Measurements from ENCODE around the gene ATP8B1. TPM values are rescaled to one million over a fixed set of nuclear protein-coding genes. Genes with fewer than 3 reads are reported as not detected.

The ATP8B1 gene
- total RNA-seq, 1 experiment from 2014 or later = 62.3 TPM

DNA sequence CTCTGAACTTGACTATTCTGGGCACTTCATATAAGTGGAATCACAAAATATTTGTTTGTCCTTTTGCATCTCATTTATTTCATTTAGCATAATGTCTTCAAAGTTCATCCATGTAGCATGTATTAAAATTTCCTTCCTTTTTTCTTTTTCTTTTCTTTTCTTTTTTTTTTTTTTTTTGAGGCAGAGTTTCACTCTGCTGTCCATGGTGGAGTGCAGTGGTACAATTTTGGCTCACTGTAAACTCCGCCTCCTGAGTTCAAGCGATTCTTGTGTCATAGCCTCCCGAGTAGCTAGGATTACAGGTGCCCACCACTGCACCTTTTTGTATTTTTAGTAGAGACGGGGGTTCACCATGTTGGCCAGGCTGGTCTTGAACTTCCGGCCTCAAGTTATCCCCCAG lies 11.9 kb downstream of the ATP8B1 start:
- Mint-ChIP-seq H3K27ac (ENCODE audit: unreplicated experiment) (peak overlapping the region; percentile 18), H3K4me3 (ENCODE audit: low read depth, unreplicated experiment) (no peak overlapping the region), H3K36me3 (ENCODE audit: insufficient read depth, unreplicated experiment) (peaks cover 28% of the 10 kb centered on the region), H3K27me3 (ENCODE audit: unreplicated experiment) (no peaks in the 10 kb centered on the region), H3K4me1 (ENCODE audit: low read depth, unreplicated experiment) (peaks cover 67% of the 10 kb centered on the region), H3K9me3 (ENCODE audit: low read depth, unreplicated experiment) (no peaks in the 10 kb centered on the region)
- DNase-seq = no peak
- CTCF ChIA-PET = interaction anchor here (0.7 kb wide), 1 partner anchor 818 kb away, joined by 3 read pairs; no protein-coding TSS in a partner anchor
- TF ChIP-seq, protein P1, sequence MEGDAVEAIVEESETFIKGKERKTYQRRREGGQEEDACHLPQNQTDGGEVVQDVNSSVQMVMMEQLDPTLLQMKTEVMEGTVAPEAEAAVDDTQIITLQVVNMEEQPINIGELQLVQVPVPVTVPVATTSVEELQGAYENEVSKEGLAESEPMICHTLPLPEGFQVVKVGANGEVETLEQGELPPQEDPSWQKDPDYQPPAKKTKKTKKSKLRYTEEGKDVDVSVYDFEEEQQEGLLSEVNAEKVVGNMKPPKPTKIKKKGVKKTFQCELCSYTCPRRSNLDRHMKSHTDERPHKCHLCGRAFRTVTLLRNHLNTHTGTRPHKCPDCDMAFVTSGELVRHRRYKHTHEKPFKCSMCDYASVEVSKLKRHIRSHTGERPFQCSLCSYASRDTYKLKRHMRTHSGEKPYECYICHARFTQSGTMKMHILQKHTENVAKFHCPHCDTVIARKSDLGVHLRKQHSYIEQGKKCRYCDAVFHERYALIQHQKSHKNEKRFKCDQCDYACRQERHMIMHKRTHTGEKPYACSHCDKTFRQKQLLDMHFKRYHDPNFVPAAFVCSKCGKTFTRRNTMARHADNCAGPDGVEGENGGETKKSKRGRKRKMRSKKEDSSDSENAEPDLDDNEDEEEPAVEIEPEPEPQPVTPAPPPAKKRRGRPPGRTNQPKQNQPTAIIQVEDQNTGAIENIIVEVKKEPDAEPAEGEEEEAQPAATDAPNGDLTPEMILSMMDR (IDR thresholded peaks at IDR 0.05; ENCODE audit: unreplicated experiment) = no peak
- intact Hi-C loops (cut with micrococcal nuclease; ENCODE audit: unreplicated experiment) = no loop called here
- no TSS peak for BruUV-seq (replicated peaks)

DNA sequence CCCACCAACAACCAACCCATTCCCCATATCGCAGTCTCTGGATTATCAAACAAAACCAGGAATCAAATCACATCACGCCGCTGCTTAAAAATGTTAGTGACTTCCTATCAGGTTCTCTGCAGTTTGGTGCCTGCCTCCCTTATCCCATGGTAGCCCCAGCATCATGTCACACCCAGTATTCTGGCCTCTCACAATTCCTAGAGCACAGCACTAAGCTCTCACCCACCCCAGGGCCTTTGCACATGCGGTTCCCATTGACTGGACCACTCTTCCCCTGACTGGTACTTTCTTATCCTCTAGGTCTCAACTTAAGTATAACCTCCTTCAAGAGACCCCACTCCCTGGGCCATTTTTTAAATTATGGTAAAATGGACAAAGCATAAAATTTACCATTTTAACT lies 12.8 kb downstream of the ATP8B1 start:
- BruUV-seq (replicated peaks) = no TSS peak
- CTCF ChIA-PET = interaction anchor here (0.6 kb wide), 2 partner anchors 30 to 228 kb away, joined by 3 to 4 read pairs; no protein-coding TSS in a partner anchor
- peak overlapping the region; percentile 49 for H3K4me3 Mint-ChIP-seq (ENCODE audit: low read depth, unreplicated experiment)
- H3K36me3 Mint-ChIP-seq (ENCODE audit: insufficient read depth, unreplicated experiment) = peaks cover 24% of the 10 kb centered on the region
- peak overlapping the region; percentile 88 for H3K27ac Mint-ChIP-seq (ENCODE audit: unreplicated experiment)
- intact Hi-C loops (cut with micrococcal nuclease; ENCODE audit: unreplicated experiment) = no loop called here
- H3K4me1 Mint-ChIP-seq (ENCODE audit: low read depth, unreplicated experiment) = peaks cover 66% of the 10 kb centered on the region
- TF ChIP-seq, protein P1 (IDR thresholded peaks at IDR 0.05; ENCODE audit: unreplicated experiment) = no peak
- no peaks in the 10 kb centered on the region for H3K9me3 Mint-ChIP-seq (ENCODE audit: low read depth, unreplicated experiment)
- no peak for DNase-seq
- no peaks in the 10 kb centered on the region for H3K27me3 Mint-ChIP-seq (ENCODE audit: unreplicated experiment)

DNA sequence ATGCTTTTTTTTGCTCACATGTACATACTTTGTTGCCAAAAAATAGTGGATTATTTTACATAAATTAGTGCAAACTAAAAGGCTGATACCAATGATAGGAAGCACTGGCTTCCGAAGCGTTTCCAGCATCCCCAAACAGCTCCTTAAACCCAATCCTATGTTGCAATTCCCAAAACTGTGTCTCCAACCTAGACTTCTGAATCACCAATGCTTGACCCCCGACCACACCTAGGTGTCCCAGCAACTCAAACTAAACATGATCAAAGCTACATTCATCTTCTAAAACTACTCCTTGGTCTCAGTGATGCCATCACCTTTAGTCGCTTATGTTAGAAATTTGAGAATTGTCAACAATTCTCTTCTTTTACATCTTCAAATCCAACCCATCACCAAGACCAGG lies 13.4 kb downstream of the ATP8B1 start:
- peaks cover 65% of the 10 kb centered on the region for H3K4me1 Mint-ChIP-seq (ENCODE audit: low read depth, unreplicated experiment)
- CTCF ChIA-PET = interaction anchor here (0.6 kb wide), 1 partner anchor 229 kb away, joined by 3 read pairs; no protein-coding TSS in a partner anchor
- intact Hi-C loops (cut with micrococcal nuclease; ENCODE audit: unreplicated experiment) = loop anchor here (10.0 kb wide), 1 partner anchor 155 kb away; no protein-coding TSS in a partner anchor
- H3K36me3 Mint-ChIP-seq (ENCODE audit: insufficient read depth, unreplicated experiment) = peaks cover 18% of the 10 kb centered on the region
- TF ChIP-seq, protein P1 (IDR thresholded peaks at IDR 0.05; ENCODE audit: unreplicated experiment) = no peak
- H3K9me3 Mint-ChIP-seq (ENCODE audit: low read depth, unreplicated experiment) = no peaks in the 10 kb centered on the region
- no TSS peak for BruUV-seq (replicated peaks)
- peak overlapping the region; percentile 88 for H3K27ac Mint-ChIP-seq (ENCODE audit: unreplicated experiment)
- no peak for DNase-seq
- H3K4me3 Mint-ChIP-seq (ENCODE audit: low read depth, unreplicated experiment) = peak overlapping the region; percentile 49
- no peaks in the 10 kb centered on the region for H3K27me3 Mint-ChIP-seq (ENCODE audit: unreplicated experiment)

DNA sequence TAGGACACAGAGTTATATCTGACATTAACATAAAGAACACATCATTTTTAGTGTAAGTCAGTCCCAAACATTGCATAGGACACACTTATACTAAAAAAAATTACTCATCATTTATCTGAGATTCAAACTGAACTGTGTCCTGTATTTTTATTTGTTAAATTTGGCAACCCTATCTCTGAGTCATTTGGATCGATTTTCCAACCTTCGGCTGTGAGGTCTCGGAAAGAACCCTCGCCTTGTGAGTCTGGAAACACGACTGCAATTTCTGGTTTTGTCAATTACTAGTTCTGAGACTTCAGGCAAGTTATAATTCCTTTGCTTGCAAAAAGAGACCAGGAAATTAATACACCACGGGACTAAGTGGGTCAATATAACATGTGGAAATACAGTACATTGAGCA lies 14.0 kb downstream of the ATP8B1 start:
- H3K4me1 Mint-ChIP-seq (ENCODE audit: low read depth, unreplicated experiment) = peaks cover 64% of the 10 kb centered on the region
- H3K27me3 Mint-ChIP-seq (ENCODE audit: unreplicated experiment) = no peaks in the 10 kb centered on the region
- TF ChIP-seq, protein P1 (IDR thresholded peaks at IDR 0.05; ENCODE audit: unreplicated experiment) = no peak
- CTCF ChIA-PET = interaction anchor here (0.9 kb wide), 1 partner anchor 8 kb away, joined by 3 read pairs; no protein-coding TSS in a partner anchor
- H3K4me3 Mint-ChIP-seq (ENCODE audit: low read depth, unreplicated experiment) = peak overlapping the region; percentile 49
- intact Hi-C loops (cut with micrococcal nuclease; ENCODE audit: unreplicated experiment) = loop anchor here (10.0 kb wide), 1 partner anchor 154 kb away; no protein-coding TSS in a partner anchor
- H3K27ac Mint-ChIP-seq (ENCODE audit: unreplicated experiment) = peak overlapping the region; percentile 88
- DNase-seq = peak; percentile 56
- BruUV-seq (replicated peaks) = no TSS peak
- peaks cover 14% of the 10 kb centered on the region for H3K36me3 Mint-ChIP-seq (ENCODE audit: insufficient read depth, unreplicated experiment)
- H3K9me3 Mint-ChIP-seq (ENCODE audit: low read depth, unreplicated experiment) = no peaks in the 10 kb centered on the region
